NAMALWA (cell line): Measurements from ENCODE around the gene PRPF6.
"Not testable (repeated sequence)": the region's sequence is repeated elsewhere in the genome, so short reads cannot be mapped to it uniquely, and the experiment has no call there.

Experiments used
- DNase-seq: peaks from one replicate; pipeline ENCODE4 v3.0.0-alpha.2; 2015; ENCODE audit warnings: low spot score

The PRPF6 gene

DNA sequence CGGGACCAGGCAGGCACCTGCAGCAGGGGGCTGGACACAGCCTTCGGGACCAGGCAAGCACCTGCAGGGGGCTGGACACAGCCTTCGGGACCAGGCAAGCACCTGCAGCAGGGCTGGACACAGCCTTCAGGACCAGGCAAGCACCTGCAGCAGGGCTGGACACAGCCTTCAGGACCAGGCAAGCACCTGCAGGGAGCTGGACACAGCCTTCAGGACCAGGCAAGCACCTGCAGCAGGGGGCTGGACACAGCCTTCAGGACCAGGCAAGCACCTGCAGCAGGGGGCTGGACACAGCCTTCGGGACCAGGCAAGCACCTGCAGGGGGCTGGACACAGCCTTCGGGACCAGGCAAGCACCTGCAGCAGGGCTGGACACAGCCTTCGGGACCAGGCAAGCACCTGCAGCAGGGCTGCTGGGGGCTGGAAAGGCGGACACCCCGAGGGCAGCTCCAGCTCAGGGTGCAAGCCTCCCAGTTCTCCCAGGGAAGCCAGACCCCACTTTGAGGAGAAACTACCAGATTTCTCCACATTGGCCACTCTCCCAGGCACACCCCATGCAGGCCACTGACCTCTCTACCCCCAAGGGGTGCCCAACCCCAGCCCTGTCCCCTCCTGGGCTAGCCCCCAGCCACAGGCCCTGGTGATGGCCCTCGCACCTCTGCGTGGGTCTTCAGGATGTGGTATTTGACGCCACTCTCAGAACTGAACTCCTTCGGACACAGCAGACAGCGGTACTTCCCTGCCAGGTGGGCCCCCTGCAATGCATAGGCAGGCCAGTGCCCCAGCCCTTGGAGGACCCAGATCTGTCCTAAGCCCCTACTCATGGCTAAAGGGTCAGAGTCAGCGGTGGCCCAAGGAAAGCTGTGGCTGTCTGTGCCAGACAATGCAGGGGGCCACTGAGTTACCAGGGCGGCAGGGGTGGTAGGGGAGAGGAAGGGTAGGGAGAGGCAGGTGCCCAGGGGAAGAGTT is 20.0 kb upstream of the PRPF6 start:
- not testable (repeated sequence) for DNase-seq

DNA sequence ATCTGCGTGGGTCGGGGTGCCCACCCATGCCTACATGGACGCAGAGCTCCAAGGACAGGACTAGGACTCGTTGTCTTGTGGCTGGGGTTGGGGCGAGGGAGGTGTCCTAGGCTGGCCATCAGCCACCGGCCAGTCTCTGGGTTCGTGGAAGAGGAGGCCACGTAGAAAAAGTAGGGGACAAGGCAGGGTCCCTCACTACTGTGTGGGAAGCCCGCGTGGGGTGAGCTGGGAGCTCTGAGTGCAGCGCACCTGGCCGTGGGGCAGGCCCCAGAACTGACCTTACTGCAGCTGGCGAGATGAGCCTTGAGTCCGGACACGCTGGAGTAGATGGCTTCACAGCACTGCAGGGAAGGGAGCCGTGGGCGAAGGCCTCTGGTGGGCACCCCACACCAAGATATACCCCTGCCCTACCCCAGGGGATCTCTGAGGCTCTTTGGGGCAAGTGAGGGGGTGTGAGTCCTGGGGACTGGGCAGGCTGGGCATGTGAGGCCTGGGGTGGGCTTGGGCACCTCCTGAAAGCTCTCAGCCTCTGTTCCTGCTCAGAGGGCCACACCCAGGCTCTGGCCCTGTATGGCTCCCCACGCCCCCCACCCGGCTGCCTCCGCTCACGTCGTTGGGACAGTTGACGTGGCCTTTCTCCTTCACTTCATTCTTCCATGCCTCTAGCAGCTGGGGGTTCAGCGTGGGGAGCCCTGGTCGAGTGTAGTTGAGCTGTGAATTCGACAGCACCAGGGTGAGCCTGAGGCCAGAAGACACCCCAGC is 19.1 kb upstream of the PRPF6 start:
- no peak for DNase-seq

DNA sequence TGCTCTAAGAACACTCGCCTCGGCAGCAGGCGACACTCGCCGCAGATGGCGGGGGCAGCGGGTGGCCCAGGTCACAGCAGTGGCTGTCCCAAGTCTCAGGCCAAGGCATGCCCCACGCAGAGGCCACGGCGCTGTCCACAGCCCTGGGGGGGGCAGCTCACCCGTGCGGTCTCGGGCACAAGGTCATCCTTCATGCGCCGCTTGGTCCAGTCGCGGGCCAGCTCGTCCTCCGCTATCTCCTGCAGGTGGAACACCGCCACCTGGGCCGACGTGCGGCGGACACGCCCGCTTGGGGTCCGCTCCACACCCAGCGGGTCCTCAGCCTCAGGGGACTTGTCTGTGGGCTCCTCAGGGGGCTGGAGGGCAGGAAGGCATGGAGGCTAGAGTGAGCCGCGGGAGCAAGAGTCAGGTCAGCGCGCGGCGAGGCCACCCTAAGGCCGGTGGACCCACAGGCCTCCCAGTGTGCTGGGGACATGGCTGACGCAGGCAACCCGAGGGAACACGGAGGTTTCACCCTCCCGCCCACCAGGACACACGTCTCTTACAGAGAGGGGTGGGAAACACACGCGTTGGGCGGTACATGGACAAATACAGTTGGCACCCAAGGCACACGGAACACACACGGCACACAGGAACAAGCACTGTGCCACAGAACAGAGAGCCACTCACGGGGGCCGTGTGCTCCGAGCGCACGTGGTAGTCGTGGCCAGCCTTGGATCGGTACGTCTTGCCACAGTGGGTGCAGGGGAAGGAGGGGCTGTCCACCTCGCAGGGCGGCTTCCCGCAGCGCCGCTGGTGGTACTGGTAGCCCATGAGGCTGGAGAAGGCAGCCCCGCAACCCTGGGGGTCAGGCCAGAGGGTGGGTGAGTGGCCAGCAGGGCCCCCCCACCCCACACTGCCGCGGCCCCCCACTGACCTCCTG is 18.2 kb upstream of the PRPF6 start:
- no peak for DNase-seq

DNA sequence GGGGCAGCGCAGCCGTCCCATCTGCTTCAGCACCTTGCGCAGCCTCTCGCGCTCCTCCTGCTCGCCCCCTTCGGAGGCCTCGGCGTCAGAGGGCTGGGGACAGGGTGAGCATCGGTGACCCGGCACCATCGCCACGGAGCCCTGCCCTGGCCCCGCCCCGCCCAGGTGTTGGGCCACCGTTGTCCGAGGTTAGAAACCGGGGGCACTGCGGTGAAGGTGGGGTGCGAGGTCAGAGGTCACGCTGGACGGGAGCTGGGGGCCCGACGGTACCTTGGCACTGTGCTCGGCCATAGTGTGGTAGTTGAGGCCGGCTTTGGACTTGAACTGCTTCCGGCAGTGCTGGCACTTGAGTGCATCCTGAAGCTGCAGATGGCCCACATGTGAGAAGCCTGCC is 17.6 kb upstream of the PRPF6 start:
- no peak for DNase-seq

DNA sequence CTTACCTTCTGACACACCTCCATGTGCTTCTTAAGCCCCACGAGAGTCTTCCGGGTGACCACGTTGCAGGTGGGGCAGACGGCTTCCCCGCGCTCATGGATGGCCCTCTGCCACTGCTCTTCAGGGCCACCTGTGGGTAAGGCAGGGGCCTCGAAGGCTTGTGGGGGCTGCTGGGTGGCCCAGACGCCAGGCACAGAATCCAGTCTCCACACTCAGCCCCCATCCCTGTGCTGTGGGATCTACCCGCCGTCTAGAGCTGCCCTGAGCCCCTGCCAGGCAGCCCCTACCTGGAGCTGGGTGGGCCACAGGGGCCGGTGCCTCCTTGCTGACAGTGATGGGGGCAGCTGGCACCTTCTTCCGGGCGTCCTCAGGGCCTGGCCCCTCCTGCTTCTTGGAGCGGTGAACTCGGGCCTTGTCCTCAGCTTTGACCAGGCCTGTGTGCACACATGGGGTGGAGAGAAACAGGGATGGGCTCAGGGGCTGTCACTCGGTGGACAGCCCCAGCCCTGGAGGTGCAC is 17.1 kb upstream of the PRPF6 start:
- DNase-seq: no peak

DNA sequence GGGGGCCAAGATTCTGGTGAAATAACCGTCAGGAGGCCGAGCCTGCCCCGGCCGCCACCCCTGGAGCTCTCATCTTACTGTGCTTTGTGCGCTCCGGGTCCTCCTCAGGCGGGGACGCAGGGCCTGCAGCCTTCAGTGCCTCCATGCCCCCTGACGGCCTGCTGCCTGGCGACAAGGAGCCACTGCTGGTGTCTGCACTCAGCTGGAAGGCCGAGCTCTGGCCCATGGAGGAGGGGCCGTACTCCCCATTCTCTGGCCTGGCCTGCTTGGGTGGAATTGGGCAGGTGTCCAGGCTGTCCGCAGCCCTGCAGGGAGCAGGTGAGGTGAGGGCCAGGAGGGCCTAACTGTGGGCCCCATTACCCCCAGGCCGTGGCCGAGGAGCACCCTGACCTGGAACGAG is 16.5 kb upstream of the PRPF6 start:
- DNase-seq: no peak

DNA sequence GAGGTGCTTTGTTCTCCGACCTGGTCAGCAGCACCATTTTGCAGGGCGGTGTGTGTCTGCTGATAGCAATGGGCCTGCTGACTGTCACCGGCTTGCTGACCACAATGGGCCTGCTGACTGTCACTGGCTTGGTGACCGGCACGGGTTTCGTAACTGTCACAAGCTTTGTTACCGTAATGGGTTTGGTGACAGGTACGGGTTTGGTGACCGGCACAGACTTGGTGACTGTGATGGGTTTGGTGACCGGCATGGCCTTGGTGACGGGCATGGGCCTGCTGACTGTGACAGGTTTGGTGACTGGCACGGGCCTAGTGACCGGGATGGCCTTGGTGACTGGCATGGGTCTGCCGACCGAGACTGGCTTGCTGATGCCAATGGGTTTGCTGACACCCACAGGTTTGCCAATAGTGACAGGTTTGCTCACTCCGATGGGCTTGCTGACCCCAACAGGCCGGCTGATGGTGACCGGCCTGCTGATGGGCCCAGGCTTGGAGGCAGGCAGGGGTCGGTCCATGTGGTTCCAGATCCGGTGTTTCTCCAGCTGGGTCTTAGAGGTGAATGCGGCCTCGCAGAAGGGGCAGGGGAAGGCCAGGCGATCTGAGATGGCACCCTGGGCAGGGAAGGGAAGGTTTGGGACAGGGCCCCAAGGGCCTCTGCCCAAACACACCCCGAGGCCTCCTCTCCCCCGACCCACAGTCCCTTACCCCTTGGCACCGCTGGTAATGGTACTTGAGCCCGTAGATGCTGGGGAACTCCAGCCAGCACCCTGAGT is 14.6 kb upstream of the PRPF6 start:
- no peak for DNase-seq

DNA sequence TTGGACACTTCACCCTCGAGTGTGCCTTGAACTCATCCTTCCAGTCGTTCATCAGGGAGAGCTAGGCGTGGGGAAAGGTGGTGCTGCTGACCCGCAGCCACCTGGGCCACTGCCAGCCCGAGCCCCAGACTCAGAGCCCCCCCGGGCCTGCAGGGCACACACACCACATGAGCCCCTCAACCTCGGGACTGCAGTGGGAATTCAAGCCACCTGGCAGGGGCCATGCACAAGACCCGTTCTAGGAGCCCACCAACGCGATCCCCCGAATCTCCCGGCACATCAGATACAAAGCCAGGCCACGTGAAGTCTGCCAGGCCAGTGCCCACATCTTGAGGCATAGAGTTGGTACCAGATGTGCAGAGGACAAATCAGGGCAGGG is 14.0 kb upstream of the PRPF6 start:
- no peak for DNase-seq

DNA sequence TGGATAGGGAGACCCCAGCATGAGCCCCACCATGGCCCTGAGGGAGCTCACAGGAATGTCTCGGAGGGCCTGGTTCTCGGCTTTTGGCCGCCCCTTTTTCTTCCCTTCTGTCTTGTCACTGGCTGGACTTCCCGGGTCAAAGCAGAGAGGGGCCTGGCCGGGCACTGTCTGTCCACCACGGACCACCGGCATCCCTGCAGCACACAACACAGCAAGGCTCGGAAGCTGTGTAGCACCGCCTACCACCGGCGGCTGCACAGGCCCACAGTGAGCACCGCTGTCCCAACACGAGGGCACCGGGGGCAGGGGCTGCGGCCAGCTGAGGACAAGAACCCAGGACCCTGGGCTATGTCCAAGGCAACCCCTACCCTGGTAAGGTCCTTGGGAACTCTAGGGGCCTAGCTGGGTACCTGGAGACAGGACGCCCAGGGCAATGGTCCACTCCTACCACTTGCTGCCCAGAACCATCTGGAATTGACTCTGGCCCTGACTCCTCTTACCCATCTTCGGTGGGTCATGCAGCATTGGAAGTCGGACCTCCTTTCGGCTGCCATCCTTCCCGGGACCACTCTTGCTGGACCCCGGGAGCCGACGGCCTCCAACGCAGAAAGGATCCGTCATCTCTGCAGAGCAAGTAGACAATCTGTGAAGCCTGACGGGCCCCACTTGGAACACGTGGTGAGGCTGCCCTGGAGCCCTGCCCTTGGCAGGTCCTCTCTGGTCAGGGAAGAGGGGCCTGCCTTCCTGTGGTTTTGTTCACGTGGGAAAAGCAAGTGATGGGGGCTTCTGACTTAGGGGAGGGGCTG is 13.4 kb upstream of the PRPF6 start:
- no peak for DNase-seq

DNA sequence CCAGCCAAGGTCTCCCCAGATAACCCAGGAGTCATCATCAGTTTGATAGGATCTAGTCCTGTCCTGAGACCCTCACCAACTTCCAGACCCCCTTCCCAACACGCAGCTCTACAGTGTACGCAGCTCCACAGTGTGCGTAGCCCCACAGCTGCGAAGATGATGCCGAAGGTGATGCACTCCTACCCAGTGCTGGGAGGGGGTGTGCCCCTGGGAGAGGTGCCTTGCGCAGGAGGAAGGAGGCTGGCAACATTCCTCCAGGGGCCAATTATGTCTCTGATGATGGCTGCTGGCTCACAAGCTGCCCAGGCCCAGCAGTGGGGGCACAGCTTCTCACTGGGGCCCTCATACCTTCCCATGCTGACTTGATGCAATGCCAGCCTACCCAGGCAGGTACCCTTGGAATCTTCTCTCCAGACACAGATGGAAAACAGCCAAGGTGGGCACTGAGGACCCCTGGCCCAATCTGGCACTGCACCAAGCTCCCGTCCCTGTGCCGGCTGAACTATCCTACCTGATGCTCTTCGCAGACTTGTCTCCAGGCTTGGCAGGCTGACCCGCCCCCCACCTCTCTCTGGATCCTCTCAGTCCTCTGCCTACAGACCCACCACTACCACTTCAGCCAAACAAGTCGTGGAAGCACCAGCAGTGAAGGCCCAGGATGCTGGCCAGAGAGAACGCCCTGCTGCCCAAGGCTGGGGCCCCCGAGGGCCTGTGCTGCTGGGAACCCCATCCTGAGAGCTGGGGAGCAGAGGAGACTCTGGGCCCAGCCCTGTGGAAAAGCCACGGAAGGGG is 12.6 kb upstream of the PRPF6 start:
- DNase-seq: no peak

DNA sequence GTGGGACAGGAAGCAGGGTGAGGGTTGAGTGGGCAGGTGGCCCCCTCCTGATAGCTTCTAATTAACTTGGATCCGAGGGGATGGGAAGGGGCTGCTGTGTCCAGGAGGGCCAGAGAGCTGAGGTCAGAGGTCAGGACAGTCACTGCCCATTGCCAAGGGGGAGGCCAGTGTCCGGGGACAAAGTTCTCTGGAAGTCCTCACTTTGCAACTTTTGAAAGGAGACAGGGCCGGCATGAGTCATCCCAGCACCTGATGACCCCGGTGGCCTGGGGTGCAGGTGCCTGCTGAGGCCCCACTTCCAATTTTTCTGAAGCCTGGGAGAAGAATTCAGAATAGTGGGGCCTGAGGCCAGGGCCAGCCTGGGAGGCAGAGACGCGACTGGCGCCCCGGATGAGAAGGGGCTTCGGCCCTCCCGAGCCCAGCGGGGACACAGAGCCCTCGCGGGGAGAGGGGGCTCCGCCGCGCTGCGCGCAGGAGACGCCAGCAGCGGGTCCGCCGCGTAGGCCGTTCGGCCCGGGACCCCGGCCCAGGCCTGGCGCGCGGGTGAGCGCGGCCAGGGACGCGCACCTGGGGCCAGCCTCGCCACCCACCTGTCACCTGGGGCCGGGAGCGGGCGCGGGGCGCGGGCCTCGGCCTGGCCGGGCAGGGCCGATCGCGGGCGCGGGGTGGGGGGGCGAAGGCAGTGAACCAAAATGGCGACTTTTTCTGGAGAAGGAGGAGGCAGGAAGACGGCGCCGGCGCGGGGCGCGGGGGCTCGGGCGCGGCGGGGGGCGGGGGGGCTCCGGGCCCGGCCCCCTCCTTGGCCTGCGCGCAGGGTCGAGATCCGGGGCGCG is 11.8 kb upstream of the PRPF6 start:
- no peak for DNase-seq

DNA sequence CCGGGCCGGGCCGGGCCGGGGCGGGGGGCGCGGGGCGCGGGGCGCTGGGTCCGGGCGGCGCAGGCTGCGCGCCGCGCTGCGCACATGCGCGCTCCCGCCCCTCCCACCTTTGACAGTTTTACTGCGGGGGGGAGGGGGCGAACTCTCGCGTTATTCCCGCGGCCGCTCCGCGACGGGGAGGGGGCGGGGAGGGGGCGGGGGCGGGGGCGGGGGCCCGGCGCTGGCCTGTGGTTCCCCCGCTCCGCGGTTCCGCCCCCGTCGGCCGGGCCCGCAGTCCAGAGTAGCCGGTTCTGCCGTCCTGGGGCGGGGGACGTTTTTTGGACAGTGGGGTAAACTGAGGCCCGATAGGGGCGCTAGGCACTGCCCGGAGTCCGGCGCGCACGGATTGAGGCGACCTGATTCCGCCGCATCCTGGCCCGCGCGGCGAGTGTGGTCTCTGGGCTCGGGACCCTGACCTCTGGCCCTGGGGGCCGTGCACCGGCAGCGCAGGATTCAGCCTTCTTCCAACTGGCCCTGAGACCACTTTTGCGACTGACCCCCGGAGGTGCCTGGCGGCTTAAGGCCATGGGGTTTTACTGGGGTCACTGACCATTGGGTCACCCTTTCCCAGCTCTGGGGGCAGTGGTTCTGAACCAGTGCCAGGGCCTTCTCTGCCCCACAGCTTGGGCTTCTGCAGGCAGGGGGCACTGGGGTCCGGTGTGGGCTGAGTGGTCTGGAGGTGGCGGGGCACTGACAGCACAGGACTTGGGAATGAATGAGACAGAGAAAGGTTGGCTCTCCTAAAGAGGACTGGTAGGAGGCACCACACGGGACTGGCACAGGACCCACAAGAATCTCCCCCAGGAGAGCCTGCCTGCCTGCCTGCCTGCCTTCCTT is 10.9 kb upstream of the PRPF6 start, which contains the start of gene ZNF512B:
Gene ZNF512B (minus strand): TSS at position 93 of the 876 bp plus-strand sequence. CDS start 1,980 bp downstream, outside the sequence.
- DNase-seq: peak; percentile 57

DNA sequence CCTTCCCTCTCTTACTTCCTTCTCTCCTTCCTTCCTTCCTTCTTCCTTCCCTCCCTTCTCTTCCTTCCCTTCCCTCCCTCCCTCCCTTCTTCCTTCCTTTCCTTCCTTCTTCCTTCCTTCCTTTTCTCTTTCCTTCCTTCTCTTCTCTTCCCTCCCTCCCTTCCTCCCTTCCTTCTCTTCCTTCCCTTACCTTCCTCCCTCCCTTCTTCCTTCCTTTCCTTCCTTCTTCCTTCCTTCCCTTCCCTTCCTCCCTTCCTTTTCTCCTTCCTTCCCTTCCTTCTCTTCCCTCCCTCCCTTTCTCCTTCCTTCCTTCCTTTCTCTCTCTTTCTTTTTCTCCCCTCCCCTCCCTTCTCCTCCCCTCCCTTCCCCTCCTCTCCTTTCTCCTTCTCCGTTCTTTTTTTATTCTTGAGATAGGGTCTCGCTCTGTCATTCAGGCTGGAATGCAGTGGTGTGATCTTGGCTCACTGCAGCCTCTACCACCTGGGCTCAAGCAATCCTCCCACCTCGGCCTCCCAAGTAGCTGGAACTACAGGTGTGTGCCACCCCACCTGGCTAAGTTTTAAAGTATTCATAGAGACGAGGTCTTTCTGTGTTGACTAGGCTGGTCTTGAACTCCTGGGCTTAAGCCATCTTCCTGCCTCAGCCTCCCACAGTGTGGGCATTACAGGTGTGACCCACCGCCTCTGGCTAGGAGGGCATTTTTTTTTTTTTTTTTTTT is 10.1 kb upstream of the PRPF6 start:
- no peak for DNase-seq

DNA sequence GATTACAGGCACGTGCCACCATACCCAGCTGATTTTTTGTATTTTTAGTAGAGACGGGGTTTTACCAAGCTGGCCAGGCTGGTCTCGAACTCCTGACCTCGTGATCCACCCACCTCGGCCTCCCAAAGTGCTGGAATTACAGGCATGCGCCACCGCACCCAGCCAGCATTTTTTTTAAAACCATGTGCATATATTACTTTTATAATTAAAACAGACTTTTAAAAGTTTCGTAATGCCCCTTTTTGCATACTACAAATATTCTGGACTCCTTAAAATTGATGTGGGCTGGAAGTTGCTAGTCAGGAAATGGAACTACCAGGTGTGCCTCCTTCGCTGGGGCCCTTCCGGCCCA is 9.0 kb upstream of the PRPF6 start:
- DNase-seq: not testable (repeated sequence)

DNA sequence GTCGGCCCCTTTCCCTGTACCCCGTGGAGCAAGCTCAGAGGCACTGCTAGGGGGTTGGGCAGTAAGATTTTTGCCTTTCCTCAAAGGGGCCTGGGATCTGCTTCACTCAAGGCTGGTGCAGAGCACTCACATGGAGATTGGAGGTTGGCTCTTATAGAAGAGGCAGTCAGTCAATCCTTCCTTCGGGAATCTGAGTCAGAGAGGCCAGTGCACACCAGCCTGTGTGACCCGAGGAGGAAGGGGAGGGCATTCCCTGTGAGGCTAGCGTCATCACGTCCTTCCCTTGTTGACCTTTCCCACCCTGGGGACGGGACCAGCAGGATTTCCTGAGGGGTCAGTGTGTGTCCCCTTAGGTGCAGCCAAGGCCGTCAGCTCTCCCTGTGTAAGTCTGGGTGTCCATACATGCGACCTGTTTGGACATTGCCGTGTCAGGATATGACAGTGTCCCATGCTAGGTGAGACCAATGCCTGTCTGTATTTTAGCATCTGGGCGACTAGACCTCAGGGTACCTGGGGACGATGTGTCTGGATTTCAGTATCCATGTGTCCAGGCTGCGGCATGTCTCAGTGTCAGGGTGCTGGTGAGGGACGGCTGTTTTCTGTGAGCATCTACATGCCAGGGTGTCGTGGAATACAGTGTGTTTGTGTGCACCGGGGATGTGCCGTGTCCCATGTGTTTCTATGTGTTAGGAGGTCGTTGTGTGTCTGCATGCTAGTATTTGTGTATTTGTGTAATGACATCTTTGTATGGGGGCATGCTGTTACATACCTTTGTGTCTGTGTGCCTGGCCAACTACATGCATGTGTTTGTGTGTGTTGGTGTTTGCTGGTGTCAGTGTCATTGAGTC is 8.4 kb upstream of the PRPF6 start:
- DNase-seq: peak; percentile 2

DNA sequence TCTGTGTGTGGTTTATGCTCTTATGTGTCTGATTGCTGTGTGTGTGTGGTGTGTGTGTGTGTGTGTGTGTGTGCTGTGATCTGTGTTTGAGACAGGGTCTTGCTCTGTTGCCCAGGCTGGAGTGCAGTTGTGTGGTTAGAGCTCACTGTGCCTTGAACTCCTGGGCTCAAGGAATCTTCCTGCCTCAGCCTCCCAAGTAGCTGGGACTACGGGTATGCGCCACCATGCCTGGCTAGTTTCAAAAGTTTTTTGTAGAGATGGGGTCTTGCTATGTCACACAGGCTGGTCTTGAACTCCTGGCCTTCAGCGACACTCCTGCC is 7.8 kb upstream of the PRPF6 start:
- no peak for DNase-seq
